CD4-positive, alpha-beta T cell (primary cell): Measurements from ENCODE around the gene AHDC1. TPM values are rescaled to one million over a fixed set of nuclear protein-coding genes. Genes with fewer than 3 reads are reported as not detected.

ENCODE experiments used
- ATAC-seq: fragments of 200-7000 bp; cut with Tn5 transposase; one replicate; pipeline ENCODE4 v1.10.0; 2022; ENCODE audit warnings: mild to moderate bottlenecking; ENCODE audit not compliant: poor library complexity
- CTCF ChIA-PET: fragments of 350-600 bp; sonication (Branson Sonifier 250); formaldehyde crosslinking; loops from one replicate; lab custom pipeline; 2021; ENCODE audit warnings: antibody characterized with exemption, inconsistent platforms; lab: Charles Lee
- POLR2A ChIA-PET: fragments of 350-600 bp; sonication (Branson Sonifier 250); formaldehyde crosslinking; loops from one replicate; lab custom pipeline; 2021; ENCODE audit warnings: antibody characterized with exemption, inconsistent platforms; lab: Charles Lee
- DNase-seq, 14 experiments: peaks; one replicate each; pipeline ENCODE4 v3.0.0-alpha.2; 2013 to 2020; ENCODE audit warnings: mixed read lengths in 2 of 14
- H3K27ac ChIP-seq, 2 donors: one replicate each; pipeline versions ENCODE4 v1.5.1 to v1.7.0; 2013; ENCODE audit warnings: low read length in 2 of 2, low read depth in 1 of 2, mild to moderate bottlenecking in 1 of 2
- H3K27me3 ChIP-seq, 2 experiments: 1 replicate in 1 of 2; 2 replicates in 1 of 2; pipeline versions ENCODE4 v1.6.1 to v1.7.0; 2013; ENCODE audit warnings: low read length in 2 of 2, control low read depth in 1 of 2, mild to moderate bottlenecking in 1 of 2, moderate library complexity in 1 of 2; ENCODE audit not compliant: insufficient read depth in 2 of 2, control insufficient read depth in 1 of 2
- H3K36me3 ChIP-seq: one replicate; pipeline ENCODE4 v1.6.1; 2013; ENCODE audit warnings: low read length, control low read depth; ENCODE audit not compliant: insufficient read depth
- H3K4me1 ChIP-seq: one replicate; pipeline ENCODE4 v1.6.1; 2013; ENCODE audit warnings: low read length, control low read depth; ENCODE audit not compliant: insufficient read depth
- H3K4me3 ChIP-seq: one replicate; pipeline ENCODE4 v1.5.1; 2013; ENCODE audit warnings: mild to moderate bottlenecking, low read length, moderate library complexity
- H3K9me3 ChIP-seq, 2 experiments: 1 replicate in 1 of 2; 2 replicates in 1 of 2; pipeline versions ENCODE4 v1.6.1 to v1.7.0; 2013; ENCODE audit warnings: low read length in 2 of 2, mild to moderate bottlenecking in 2 of 2, control low read depth in 1 of 2, moderate library complexity in 1 of 2; ENCODE audit not compliant: control insufficient read depth in 1 of 2, insufficient read depth in 1 of 2
- H3K27ac Mint-ChIP-seq: one replicate; pipeline ENCODE4 v1.8.0; 2020; ENCODE audit warnings: mixed read lengths
- H3K27me3 Mint-ChIP-seq: one replicate; pipeline ENCODE4 v1.8.0; 2021; ENCODE audit warnings: mixed read lengths
- H3K36me3 Mint-ChIP-seq: one replicate; pipeline ENCODE4 v1.8.0; 2021; ENCODE audit warnings: low read depth, mixed read lengths
- H3K4me1 Mint-ChIP-seq: one replicate; pipeline ENCODE4 v1.8.0; 2021; ENCODE audit warnings: low read depth, mixed read lengths
- H3K4me3 Mint-ChIP-seq: one replicate; pipeline ENCODE4 v1.8.0; 2020; ENCODE audit warnings: mild to moderate bottlenecking, mixed read lengths
- H3K9me3 Mint-ChIP-seq: one replicate; pipeline ENCODE4 v1.8.0; 2020; ENCODE audit warnings: mixed read lengths
- intact Hi-C, 2 experiments: fragments of 100-400 bp; cut with DNase I in 1 of 2; cut with micrococcal nuclease in 1 of 2; formaldehyde crosslinking; loops; one replicate each; pipeline versions ENCODE4 v1.15.1 to v1.9.0; 2023 to 2025; cut with DNase I, micrococcal nuclease
- total RNA-seq, 174 experiments: library from RNA in 2 of 174; stranded (reverse) in 2 of 174; gene quantifications; one replicate each; pipeline ENCODE4 v1.2.3 and lab custom pipeline; 2021 to 2026
- TF ChIP-seq, protein P1 (sequence below): fragments of 200-600 bp; IDR thresholded peaks from one replicate; pipeline ENCODE4 v1.8.0; 2022; ENCODE audit warnings: antibody characterized with exemption, mild to moderate bottlenecking

AHDC1 gene
- total RNA-seq, 2 experiments from 2014 or later = 20.8 to 22.9 TPM

DNA sequence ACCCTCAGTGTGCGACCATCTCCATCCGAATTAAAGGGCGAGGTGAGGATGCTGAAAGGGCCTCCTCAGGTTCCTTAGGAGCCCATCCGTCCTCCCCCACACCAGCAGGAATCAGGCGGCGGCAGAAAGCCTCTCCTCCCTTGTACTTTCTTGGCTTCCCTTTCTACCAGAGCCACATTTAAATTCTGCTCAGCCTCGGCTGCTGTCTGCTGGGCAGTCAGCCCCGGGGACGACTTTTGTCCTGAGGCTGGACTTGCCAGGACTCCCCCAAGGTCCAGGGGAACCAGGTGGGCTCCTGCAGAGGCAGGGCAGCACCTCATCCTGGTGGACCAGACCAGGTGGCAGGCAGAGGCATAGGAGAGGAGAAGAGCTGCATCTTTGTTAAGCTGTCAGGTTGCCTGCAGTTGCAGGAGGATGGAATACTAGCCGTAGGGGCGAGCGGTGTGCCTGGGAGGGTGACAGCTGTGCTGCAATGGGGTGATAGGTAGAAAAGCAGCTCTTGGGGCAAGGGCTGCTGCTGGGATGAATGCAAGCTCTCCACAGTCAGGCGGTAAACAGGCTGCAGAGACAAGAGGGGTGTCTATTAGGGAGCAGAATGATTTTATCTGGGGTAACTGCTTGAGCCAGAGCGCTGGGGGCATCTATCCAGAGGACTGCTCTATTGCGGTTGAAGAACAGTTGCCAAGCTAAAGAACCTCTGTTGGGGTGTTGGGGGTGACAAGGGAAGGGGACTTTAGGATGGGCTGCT lies 67.8 kb downstream of the AHDC1 start:
- ATAC-seq (no peak), DNase-seq (no peak)
- H3K9me3 ChIP-seq = no peaks in the 10 kb centered on the region
- H3K4me1 ChIP-seq = peaks cover 15% of the 10 kb centered on the region
- H3K27me3 ChIP-seq = no peaks in the 10 kb centered on the region
- no peak overlapping the region for H3K4me3 ChIP-seq
- Mint-ChIP-seq H3K9me3 (no peaks in the 10 kb centered on the region), H3K27me3 (no peaks in the 10 kb centered on the region), H3K36me3 (peaks cover 21% of the 10 kb centered on the region), H3K4me1 (peaks cover 17% of the 10 kb centered on the region), H3K4me3 (no peak overlapping the region), H3K27ac (no peak overlapping the region)
- peaks cover 12% of the 10 kb centered on the region for H3K36me3 ChIP-seq
- TF ChIP-seq, protein P1, sequence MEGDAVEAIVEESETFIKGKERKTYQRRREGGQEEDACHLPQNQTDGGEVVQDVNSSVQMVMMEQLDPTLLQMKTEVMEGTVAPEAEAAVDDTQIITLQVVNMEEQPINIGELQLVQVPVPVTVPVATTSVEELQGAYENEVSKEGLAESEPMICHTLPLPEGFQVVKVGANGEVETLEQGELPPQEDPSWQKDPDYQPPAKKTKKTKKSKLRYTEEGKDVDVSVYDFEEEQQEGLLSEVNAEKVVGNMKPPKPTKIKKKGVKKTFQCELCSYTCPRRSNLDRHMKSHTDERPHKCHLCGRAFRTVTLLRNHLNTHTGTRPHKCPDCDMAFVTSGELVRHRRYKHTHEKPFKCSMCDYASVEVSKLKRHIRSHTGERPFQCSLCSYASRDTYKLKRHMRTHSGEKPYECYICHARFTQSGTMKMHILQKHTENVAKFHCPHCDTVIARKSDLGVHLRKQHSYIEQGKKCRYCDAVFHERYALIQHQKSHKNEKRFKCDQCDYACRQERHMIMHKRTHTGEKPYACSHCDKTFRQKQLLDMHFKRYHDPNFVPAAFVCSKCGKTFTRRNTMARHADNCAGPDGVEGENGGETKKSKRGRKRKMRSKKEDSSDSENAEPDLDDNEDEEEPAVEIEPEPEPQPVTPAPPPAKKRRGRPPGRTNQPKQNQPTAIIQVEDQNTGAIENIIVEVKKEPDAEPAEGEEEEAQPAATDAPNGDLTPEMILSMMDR = no peak
- intact Hi-C loops = no loop called here
- no peak overlapping the region for H3K27ac ChIP-seq
- CTCF ChIA-PET = no interaction called here
- POLR2A ChIA-PET = no interaction called here

GRCh38 chr1:27535386-27535785 lies 68.6 kb downstream of the AHDC1 start:
- Histone ChIP-seq H3K27ac (no peak overlapping the region), H3K4me3 (no peak overlapping the region), H3K4me1 (peaks cover 15% of the 10 kb centered on the region), H3K36me3 (peaks cover 12% of the 10 kb centered on the region), H3K27me3 (no peaks in the 10 kb centered on the region), H3K9me3 (no peaks in the 10 kb centered on the region)
- H3K27me3 Mint-ChIP-seq = no peaks in the 10 kb centered on the region
- ChIA-PET POLR2A (no interaction called here), CTCF (no interaction called here)
- H3K4me3 Mint-ChIP-seq = no peak overlapping the region
- TF ChIP-seq, protein P1 = no peak
- peaks cover 17% of the 10 kb centered on the region for H3K4me1 Mint-ChIP-seq
- no peaks in the 10 kb centered on the region for H3K9me3 Mint-ChIP-seq
- intact Hi-C loops = no loop called here
- ATAC-seq (no peak), DNase-seq (no peak)
- no peak overlapping the region for H3K27ac Mint-ChIP-seq
- H3K36me3 Mint-ChIP-seq = peaks cover 21% of the 10 kb centered on the region

DNA sequence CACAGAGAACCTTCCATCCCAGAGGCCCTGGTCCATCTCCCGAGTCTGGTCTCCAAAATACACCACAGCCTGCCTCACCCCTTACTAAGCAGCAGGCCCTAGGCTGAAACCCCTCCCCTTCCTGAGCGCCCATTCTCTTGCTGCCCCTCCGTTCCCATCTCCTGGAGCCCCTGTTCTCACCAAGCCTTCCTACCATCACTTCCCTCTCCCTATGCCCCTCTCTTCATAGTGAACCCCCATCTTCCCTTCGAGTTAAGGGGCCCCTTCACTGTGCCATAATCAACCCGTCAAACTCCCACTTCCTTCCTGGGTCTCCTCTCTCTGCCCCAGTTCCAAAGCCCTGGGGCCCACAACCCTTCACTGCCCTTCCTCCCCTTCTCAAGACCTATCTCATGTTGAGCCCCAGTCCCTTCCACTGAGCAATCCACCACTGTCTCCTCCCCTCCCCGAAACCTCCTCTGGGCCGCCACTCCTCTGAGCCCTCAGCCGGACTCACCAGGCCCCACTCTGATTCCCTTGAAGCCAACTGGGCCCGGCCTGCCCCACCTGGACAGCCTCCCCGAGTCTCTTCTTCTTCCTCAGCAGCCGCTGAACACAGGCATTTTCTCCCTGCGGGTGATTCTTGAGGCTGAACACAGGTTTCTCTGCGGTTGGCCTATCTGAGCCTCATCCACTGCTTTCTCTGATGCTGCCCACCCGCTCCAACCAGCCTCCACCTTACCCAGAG lies 71.8 kb downstream of the AHDC1 start:
- H3K4me3 Mint-ChIP-seq = no peak overlapping the region

More for the DNA sequence above, 71.8 kb downstream of the AHDC1 start:
- peaks cover 33% of the 10 kb centered on the region for H3K36me3 Mint-ChIP-seq
- H3K9me3 Mint-ChIP-seq = no peaks in the 10 kb centered on the region
- no peaks in the 10 kb centered on the region for H3K27me3 Mint-ChIP-seq
- no peaks in the 10 kb centered on the region for H3K9me3 ChIP-seq
- peaks cover 38% of the 10 kb centered on the region for H3K4me1 Mint-ChIP-seq
- H3K36me3 ChIP-seq = peaks cover 12% of the 10 kb centered on the region
- peaks cover 32% of the 10 kb centered on the region for H3K4me1 ChIP-seq
- H3K27ac Mint-ChIP-seq = peak overlapping the region; percentile 56
- DNase-seq = no peak
- TF ChIP-seq, protein P1 = no peak
- ATAC-seq = no peak
- H3K4me3 ChIP-seq = no peak overlapping the region
- ChIA-PET POLR2A (no interaction called here), CTCF (no interaction called here)
- H3K27me3 ChIP-seq = no peaks in the 10 kb centered on the region
- H3K27ac ChIP-seq = no peak overlapping the region
- intact Hi-C loops = loop anchor here in 1 of 2 experiments (2.0 kb wide), 1 partner anchor 35 kb away; no protein-coding TSS in a partner anchor
